PFSK-1 (cell line): Measurements from ENCODE around the gene SESN2.

Experiments used
- POLR2AphosphoS5 ChIP-seq: IDR thresholded peaks from 2 replicates; pipeline ENCODE4 v1.6.1; 2012; ENCODE audit warnings: low read depth, mild to moderate bottlenecking, control low read depth, low read length, moderate library complexity
- SIN3A ChIP-seq: IDR thresholded peaks from 2 replicates; pipeline ENCODE4 v1.6.1; 2012; ENCODE audit warnings: mild to moderate bottlenecking, low read length, moderate library complexity, borderline replicate concordance; ENCODE audit not compliant: insufficient read depth

GRCh38 chr1:28322194-28322593 is 62.9 kb downstream of the SESN2 start:
- TF ChIP-seq SIN3A, result no peak
- no peak for TF ChIP-seq POLR2AphosphoS5
